GM23338 (cell line): ENCODE measurements around the gene PAM.

Source experiments
- CREB1 ChIP-seq: fragments of 250-450 bp; sonication (Bioruptor Pico); IDR thresholded peaks from 2 replicates; pipeline ENCODE4 v1.5.0; 2020; ENCODE audit warnings: low read depth, mild to moderate bottlenecking, moderate library complexity
- EZH2 ChIP-seq: fragments of 200-600 bp; sonication (generic); IDR thresholded peaks from one replicate; pipeline ENCODE4 v1.8.0; 2017; ENCODE audit warnings: antibody characterized with exemption, mild to moderate bottlenecking, low read depth; ENCODE audit not compliant: unreplicated experiment
- EZH2phosphoT487 ChIP-seq: fragments of 200-600 bp; sonication (generic); IDR thresholded peaks from one replicate; pipeline ENCODE4 v1.8.1; 2018; ENCODE audit warnings: antibody characterized with exemption; ENCODE audit not compliant: unreplicated experiment
- JUNB ChIP-seq: IDR thresholded peaks from one replicate; pipeline ENCODE4 v1.6.1; 2016; ENCODE audit warnings: antibody characterized with exemption; ENCODE audit not compliant: unreplicated experiment
- NANOG ChIP-seq: IDR thresholded peaks from 2 replicates; pipeline ENCODE4 v1.6.1; 2016; ENCODE audit warnings: antibody characterized with exemption, borderline replicate concordance
- POLR2AphosphoS5 ChIP-seq: IDR thresholded peaks from 2 replicates; pipeline ENCODE4 v1.6.1; 2016; ENCODE audit warnings: antibody characterized with exemption, low read depth
- STAT1 ChIP-seq: IDR thresholded peaks from one replicate; pipeline ENCODE4 v1.6.1; 2016; ENCODE audit warnings: antibody characterized with exemption; ENCODE audit not compliant: unreplicated experiment
- ZNF114 ChIP-seq: fragments of 250-450 bp; sonication (Bioruptor Pico); IDR thresholded peaks from 2 replicates; pipeline ENCODE4 v1.5.0; 2020; ENCODE audit warnings: mild to moderate bottlenecking, moderate library complexity
- TF ChIP-seq, protein P1 (sequence below), 2 experiments: fragments of 200-600 bp in 1 of 2; sonication (generic) in 1 of 2; conservative IDR thresholded peaks; 2 replicates each; pipeline versions ENCODE4 v1.5.1 to v1.6.1; 2016 to 2017; ENCODE audit warnings: antibody characterized with exemption in 2 of 2, low read depth in 2 of 2, mild to moderate bottlenecking in 2 of 2, moderate library complexity in 1 of 2
- TF ChIP-seq, protein P2 (sequence below): IDR thresholded peaks from one replicate; pipeline ENCODE4 v1.6.1; 2018; ENCODE audit warnings: antibody characterized with exemption; ENCODE audit not compliant: unreplicated experiment
- TF ChIP-seq, protein P3 (sequence below): fragments of 250-450 bp; sonication (Bioruptor Pico); IDR thresholded peaks from 2 replicates; pipeline ENCODE4 v1.5.0; 2020; ENCODE audit warnings: mild to moderate bottlenecking, moderate library complexity
- TF ChIP-seq, protein P4 (sequence below): IDR thresholded peaks from 2 replicates; pipeline ENCODE4 v1.6.1; 2016; ENCODE audit warnings: antibody characterized with exemption

DNA sequence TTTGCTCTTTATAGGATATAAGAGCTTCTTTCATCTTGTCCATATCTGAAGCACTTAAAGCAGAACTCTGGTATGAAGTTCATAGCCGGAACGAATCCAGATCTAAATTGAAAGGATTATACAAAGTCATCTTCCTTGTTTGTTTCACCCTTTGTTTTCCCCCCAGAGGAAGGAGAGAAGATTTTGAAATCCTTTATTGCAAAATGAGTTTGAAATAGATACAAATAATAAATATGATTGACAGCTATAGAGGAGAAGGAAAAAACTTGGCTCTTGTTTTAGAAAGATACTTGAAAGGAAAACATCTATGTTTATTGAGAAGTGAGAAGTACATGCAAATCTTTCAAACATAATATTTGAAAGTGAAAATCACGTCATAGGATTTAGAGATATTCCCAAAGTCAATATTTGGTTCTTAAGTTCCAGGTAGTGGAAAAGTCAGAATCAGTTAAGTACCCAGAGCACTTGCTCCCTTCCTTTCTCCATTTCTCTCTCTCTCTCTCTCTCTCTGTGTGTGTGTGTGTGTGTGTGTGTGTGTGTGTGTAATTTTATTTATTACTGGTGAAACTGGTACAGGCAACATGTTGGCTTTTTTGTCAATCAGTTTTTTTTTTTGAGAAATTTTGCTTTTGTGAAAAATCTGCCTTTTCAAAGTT lies 27.2 kb downstream of the PAM start:
- TF ChIP-seq, protein P1, sequence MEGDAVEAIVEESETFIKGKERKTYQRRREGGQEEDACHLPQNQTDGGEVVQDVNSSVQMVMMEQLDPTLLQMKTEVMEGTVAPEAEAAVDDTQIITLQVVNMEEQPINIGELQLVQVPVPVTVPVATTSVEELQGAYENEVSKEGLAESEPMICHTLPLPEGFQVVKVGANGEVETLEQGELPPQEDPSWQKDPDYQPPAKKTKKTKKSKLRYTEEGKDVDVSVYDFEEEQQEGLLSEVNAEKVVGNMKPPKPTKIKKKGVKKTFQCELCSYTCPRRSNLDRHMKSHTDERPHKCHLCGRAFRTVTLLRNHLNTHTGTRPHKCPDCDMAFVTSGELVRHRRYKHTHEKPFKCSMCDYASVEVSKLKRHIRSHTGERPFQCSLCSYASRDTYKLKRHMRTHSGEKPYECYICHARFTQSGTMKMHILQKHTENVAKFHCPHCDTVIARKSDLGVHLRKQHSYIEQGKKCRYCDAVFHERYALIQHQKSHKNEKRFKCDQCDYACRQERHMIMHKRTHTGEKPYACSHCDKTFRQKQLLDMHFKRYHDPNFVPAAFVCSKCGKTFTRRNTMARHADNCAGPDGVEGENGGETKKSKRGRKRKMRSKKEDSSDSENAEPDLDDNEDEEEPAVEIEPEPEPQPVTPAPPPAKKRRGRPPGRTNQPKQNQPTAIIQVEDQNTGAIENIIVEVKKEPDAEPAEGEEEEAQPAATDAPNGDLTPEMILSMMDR (conservative IDR thresholded peaks at IDR 0.05; ENCODE audit: low read depth in 2 of 2), result no peak
- TF ChIP-seq, protein P2, sequence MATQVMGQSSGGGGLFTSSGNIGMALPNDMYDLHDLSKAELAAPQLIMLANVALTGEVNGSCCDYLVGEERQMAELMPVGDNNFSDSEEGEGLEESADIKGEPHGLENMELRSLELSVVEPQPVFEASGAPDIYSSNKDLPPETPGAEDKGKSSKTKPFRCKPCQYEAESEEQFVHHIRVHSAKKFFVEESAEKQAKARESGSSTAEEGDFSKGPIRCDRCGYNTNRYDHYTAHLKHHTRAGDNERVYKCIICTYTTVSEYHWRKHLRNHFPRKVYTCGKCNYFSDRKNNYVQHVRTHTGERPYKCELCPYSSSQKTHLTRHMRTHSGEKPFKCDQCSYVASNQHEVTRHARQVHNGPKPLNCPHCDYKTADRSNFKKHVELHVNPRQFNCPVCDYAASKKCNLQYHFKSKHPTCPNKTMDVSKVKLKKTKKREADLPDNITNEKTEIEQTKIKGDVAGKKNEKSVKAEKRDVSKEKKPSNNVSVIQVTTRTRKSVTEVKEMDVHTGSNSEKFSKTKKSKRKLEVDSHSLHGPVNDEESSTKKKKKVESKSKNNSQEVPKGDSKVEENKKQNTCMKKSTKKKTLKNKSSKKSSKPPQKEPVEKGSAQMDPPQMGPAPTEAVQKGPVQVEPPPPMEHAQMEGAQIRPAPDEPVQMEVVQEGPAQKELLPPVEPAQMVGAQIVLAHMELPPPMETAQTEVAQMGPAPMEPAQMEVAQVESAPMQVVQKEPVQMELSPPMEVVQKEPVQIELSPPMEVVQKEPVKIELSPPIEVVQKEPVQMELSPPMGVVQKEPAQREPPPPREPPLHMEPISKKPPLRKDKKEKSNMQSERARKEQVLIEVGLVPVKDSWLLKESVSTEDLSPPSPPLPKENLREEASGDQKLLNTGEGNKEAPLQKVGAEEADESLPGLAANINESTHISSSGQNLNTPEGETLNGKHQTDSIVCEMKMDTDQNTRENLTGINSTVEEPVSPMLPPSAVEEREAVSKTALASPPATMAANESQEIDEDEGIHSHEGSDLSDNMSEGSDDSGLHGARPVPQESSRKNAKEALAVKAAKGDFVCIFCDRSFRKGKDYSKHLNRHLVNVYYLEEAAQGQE, result no peak
- TF ChIP-seq POLR2AphosphoS5 (no peak), EZH2 (no peak), EZH2phosphoT487 (no peak), STAT1 (no peak), JUNB (no peak), NANOG (no peak), ZNF114 (CRISPR knock-in tag) (no peak), CREB1 (CRISPR knock-in tag) (no peak)
- TF ChIP-seq, protein P3, sequence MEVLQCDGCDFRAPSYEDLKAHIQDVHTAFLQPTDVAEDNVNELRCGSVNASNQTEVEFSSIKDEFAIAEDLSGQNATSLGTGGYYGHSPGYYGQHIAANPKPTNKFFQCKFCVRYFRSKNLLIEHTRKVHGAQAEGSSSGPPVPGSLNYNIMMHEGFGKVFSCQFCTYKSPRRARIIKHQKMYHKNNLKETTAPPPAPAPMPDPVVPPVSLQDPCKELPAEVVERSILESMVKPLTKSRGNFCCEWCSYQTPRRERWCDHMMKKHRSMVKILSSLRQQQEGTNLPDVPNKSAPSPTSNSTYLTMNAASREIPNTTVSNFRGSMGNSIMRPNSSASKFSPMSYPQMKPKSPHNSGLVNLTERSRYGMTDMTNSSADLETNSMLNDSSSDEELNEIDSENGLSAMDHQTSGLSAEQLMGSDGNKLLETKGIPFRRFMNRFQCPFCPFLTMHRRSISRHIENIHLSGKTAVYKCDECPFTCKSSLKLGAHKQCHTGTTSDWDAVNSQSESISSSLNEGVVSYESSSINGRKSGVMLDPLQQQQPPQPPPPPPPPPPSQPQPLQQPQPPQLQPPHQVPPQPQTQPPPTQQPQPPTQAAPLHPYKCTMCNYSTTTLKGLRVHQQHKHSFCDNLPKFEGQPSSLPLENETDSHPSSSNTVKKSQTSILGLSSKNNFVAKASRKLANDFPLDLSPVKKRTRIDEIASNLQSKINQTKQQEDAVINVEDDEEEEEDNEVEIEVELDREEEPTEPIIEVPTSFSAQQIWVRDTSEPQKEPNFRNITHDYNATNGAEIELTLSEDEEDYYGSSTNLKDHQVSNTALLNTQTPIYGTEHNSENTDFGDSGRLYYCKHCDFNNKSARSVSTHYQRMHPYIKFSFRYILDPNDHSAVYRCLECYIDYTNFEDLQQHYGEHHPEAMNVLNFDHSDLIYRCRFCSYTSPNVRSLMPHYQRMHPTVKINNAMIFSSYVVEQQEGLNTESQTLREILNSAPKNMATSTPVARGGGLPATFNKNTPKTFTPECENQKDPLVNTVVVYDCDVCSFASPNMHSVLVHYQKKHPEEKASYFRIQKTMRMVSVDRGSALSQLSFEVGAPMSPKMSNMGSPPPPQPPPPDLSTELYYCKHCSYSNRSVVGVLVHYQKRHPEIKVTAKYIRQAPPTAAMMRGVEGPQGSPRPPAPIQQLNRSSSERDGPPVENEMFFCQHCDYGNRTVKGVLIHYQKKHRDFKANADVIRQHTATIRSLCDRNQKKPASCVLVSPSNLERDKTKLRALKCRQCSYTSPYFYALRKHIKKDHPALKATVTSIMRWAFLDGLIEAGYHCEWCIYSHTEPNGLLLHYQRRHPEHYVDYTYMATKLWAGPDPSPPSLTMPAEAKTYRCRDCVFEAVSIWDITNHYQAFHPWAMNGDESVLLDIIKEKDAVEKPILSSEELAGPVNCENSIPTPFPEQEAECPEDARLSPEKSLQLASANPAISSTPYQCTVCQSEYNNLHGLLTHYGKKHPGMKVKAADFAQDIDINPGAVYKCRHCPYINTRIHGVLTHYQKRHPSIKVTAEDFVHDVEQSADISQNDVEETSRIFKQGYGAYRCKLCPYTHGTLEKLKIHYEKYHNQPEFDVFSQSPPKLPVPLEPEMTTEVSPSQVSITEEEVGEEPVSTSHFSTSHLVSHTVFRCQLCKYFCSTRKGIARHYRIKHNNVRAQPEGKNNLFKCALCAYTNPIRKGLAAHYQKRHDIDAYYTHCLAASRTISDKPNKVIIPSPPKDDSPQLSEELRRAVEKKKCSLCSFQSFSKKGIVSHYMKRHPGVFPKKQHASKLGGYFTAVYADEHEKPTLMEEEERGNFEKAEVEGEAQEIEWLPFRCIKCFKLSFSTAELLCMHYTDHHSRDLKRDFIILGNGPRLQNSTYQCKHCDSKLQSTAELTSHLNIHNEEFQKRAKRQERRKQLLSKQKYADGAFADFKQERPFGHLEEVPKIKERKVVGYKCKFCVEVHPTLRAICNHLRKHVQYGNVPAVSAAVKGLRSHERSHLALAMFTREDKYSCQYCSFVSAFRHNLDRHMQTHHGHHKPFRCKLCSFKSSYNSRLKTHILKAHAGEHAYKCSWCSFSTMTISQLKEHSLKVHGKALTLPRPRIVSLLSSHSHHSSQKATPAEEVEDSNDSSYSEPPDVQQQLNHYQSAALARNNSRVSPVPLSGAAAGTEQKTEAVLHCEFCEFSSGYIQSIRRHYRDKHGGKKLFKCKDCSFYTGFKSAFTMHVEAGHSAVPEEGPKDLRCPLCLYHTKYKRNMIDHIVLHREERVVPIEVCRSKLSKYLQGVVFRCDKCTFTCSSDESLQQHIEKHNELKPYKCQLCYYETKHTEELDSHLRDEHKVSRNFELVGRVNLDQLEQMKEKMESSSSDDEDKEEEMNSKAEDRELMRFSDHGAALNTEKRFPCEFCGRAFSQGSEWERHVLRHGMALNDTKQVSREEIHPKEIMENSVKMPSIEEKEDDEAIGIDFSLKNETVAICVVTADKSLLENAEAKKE (CRISPR knock-in tag), result no peak
- TF ChIP-seq, protein P4, sequence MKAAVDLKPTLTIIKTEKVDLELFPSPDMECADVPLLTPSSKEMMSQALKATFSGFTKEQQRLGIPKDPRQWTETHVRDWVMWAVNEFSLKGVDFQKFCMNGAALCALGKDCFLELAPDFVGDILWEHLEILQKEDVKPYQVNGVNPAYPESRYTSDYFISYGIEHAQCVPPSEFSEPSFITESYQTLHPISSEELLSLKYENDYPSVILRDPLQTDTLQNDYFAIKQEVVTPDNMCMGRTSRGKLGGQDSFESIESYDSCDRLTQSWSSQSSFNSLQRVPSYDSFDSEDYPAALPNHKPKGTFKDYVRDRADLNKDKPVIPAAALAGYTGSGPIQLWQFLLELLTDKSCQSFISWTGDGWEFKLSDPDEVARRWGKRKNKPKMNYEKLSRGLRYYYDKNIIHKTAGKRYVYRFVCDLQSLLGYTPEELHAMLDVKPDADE, result no peak
